CD14-positive monocyte (primary cell): Measurements from ENCODE around the gene OR7A5. TPM values are rescaled to one million over a fixed set of nuclear protein-coding genes. Genes with fewer than 3 reads are reported as not detected.
"Not testable (repeated sequence)": the region's sequence is repeated elsewhere in the genome, so short reads cannot be mapped to it uniquely, and the experiment has no call there.

Source experiments
- DNase-seq, 3 donors: peaks; one replicate each; pipeline ENCODE4 v3.0.0-alpha.2; 2011 to 2022
- H2AFZ ChIP-seq: 2 replicates; pipeline ENCODE4 v1.6.0; 2012; ENCODE audit warnings: mild to moderate bottlenecking, low read depth, low read length, inconsistent platforms; ENCODE audit not compliant: insufficient read depth, poor library complexity, severe bottlenecking
- H3K27ac ChIP-seq, 2 donors: 1 replicate in 1 of 2; 2 replicates in 1 of 2; pipeline ENCODE4 v1.5.1; 2012 to 2013; ENCODE audit warnings: low read length in 2 of 2, control low read depth in 1 of 2, inconsistent platforms in 1 of 2, low read depth in 1 of 2, mild to moderate bottlenecking in 1 of 2
- H3K27me3 ChIP-seq, 2 donors: one replicate each; pipeline versions ENCODE4 v1.6.0 to v1.6.1; 2011 to 2013; ENCODE audit warnings: low read length in 2 of 2; ENCODE audit not compliant: control insufficient read depth in 2 of 2, insufficient read depth in 2 of 2
- H3K36me3 ChIP-seq, 2 donors: replicated peaks in 1 of 2; 1 replicate in 1 of 2; 2 replicates in 1 of 2; pipeline versions ENCODE4 v1.5.1 to v1.6.1; 2012 to 2013; ENCODE audit warnings: low read length in 2 of 2, control low read depth in 1 of 2, inconsistent platforms in 1 of 2, mild to moderate bottlenecking in 1 of 2; ENCODE audit not compliant: insufficient read depth in 2 of 2, control insufficient read depth in 1 of 2
- H3K4me1 ChIP-seq, 2 donors: 1 replicate in 1 of 2; 2 replicates in 1 of 2; pipeline versions ENCODE4 v1.5.1 to v1.6.1; 2012 to 2013; ENCODE audit warnings: low read length in 2 of 2, control low read depth in 1 of 2, inconsistent platforms in 1 of 2, mild to moderate bottlenecking in 1 of 2, moderate library complexity in 1 of 2; ENCODE audit not compliant: insufficient read depth in 2 of 2, control insufficient read depth in 1 of 2
- H3K4me2 ChIP-seq: replicated peaks from 2 replicates; pipeline ENCODE3; 2012; ENCODE audit warnings: low read length, moderate library complexity, mild to moderate bottlenecking; ENCODE audit not compliant: poor library complexity, severe bottlenecking; ENCODE audit errors: extremely low read depth
- H3K4me3 ChIP-seq, 3 experiments: fragments of 200-600 bp in 1 of 3; sonication (generic) in 1 of 3; replicated peaks in 1 of 3; 1 replicate in 2 of 3; 2 replicates in 1 of 3; pipeline ENCODE4 v1.5.1; 2011 to 2013; ENCODE audit warnings: low read length in 3 of 3, mild to moderate bottlenecking in 3 of 3, control low read depth in 2 of 3, low read depth in 2 of 3, inconsistent platforms in 1 of 3, moderate library complexity in 1 of 3
- H3K79me2 ChIP-seq: 2 replicates; pipeline ENCODE4 v1.6.0; 2012; ENCODE audit warnings: mild to moderate bottlenecking, control low read depth, inconsistent platforms, low read length, moderate library complexity; ENCODE audit not compliant: insufficient read depth
- H3K9ac ChIP-seq: 2 replicates; pipeline ENCODE4 v1.6.0; 2017; ENCODE audit warnings: low read length, mild to moderate bottlenecking; ENCODE audit not compliant: insufficient read depth, poor library complexity, severe bottlenecking
- H3K9me3 ChIP-seq, 2 donors: replicated peaks in 1 of 2; 1 replicate in 1 of 2; 2 replicates in 1 of 2; pipeline versions ENCODE4 v1.5.1 to v1.6.1; 2012 to 2013; ENCODE audit warnings: low read length in 2 of 2, control low read depth in 1 of 2; ENCODE audit not compliant: control insufficient read depth in 1 of 2, insufficient read depth in 1 of 2
- H4K20me1 ChIP-seq: 2 replicates; pipeline ENCODE4 v1.6.0; 2012; ENCODE audit warnings: mild to moderate bottlenecking, low read length, control low read depth, moderate library complexity; ENCODE audit not compliant: insufficient read depth
- H3K27ac Mint-ChIP-seq, 7 donors: one replicate each; pipeline ENCODE4 v1.8.0; 2020; ENCODE audit warnings: mild to moderate bottlenecking in 7 of 7, mixed read lengths in 7 of 7, moderate library complexity in 6 of 7, inconsistent platforms in 2 of 7
- H3K27me3 Mint-ChIP-seq, 3 donors: one replicate each; pipeline ENCODE4 v1.8.0; 2021 to 2022; ENCODE audit warnings: low read depth in 3 of 3, mild to moderate bottlenecking in 3 of 3, mixed read lengths in 3 of 3, moderate library complexity in 3 of 3, inconsistent platforms in 1 of 3
- H3K36me3 Mint-ChIP-seq, 2 donors: one replicate each; pipeline ENCODE4 v1.8.0; 2020; ENCODE audit warnings: mixed read lengths in 2 of 2, inconsistent platforms in 1 of 2, mild to moderate bottlenecking in 1 of 2
- H3K4me1 Mint-ChIP-seq: one replicate; pipeline ENCODE4 v1.8.0; 2020; ENCODE audit warnings: mild to moderate bottlenecking, mixed read lengths
- H3K4me3 Mint-ChIP-seq, 2 donors: one replicate each; pipeline ENCODE4 v1.8.0; 2020; ENCODE audit warnings: mild to moderate bottlenecking in 2 of 2, mixed read lengths in 2 of 2, moderate library complexity in 1 of 2
- H3K9me3 Mint-ChIP-seq, 7 donors: one replicate each; pipeline ENCODE4 v1.8.0; 2020 to 2022; ENCODE audit warnings: mixed read lengths in 7 of 7, mild to moderate bottlenecking in 6 of 7, moderate library complexity in 6 of 7, inconsistent platforms in 2 of 7
- CTCF ChIP-seq: fragments of 200-600 bp; IDR thresholded peaks from one replicate; pipeline ENCODE4 v1.8.0; 2022; ENCODE audit warnings: antibody characterized with exemption, mild to moderate bottlenecking
- WGBS: methylation state at CpG from one replicate; pipeline ENCODE4 v1.1.5; 2013; ENCODE audit warnings: missing lambda C conversion rate; ENCODE audit not compliant: insufficient coverage; 5-methylcytosine and 5-hydroxymethylcytosine counted together
- intact Hi-C, 2 donors: fragments of 100-400 bp; cut with micrococcal nuclease; formaldehyde crosslinking; loops; one replicate each; pipeline versions ENCODE4 v1.15.0 to v1.15.1; 2023
- polyA plus RNA-seq, 3 donors: library from polyadenylated mRNA; depleted of rRNA in 1 of 3; unstranded in 2 of 3; stranded (reverse) in 1 of 3; fragments of 300-500 nt in 2 of 3; fragments of >200 nt in 1 of 3; fragmentation: Illumina TruSeq in 2 of 3; gene quantifications; 1 replicate in 2 of 3; 2 replicates in 1 of 3; pipeline ENCODE4 v1.2.3, GENCODE V29; 2012 to 2021

Gene OR7A5
- polyA plus RNA-seq, 3 donors: not detected

- Mint-ChIP-seq H3K27ac (peak overlapping the region in 3 of 7 donors; percentile 32 to 70 (median 59)), H3K27me3 (peaks cover 0 to 7% (median 4%) of the 10 kb centered on the region in 3 donors), H3K9me3 (peaks cover 0 to 6% (median 0%) of the 10 kb centered on the region in 7 donors), H3K36me3 (no peaks in the 10 kb centered on the region), H3K4me1 (peaks cover 23% of the 10 kb centered on the region), H3K4me3 (peak overlapping the region in 1 of 2 donors; percentile 51)
- TF ChIP-seq CTCF: no peak
- WGBS: 71% methylated on average over 1 of the region's 5 CpGs
- no peak overlapping the region for H2AFZ ChIP-seq
- peaks cover 15 to 16% of the 10 kb centered on the region in 2 donors for H3K4me1 ChIP-seq
- no peak overlapping the region for H3K9ac ChIP-seq
- DNase-seq: peak; percentile 38 to 75 (median 64)
- H3K4me3 ChIP-seq: peak overlapping the region in 1 of 3 experiments; percentile 16
- H3K27me3 ChIP-seq: no peaks in the 10 kb centered on the region
- intact Hi-C loops: no loop called here
- H3K36me3 ChIP-seq: no peaks in the 10 kb centered on the region
- H3K79me2 ChIP-seq: no peaks in the 10 kb centered on the region
- no peak overlapping the region for H3K27ac ChIP-seq
- H4K20me1 ChIP-seq: no peaks in the 10 kb centered on the region
- H3K4me2 ChIP-seq: peak overlapping the region; percentile 30
- no peaks in the 10 kb centered on the region for H3K9me3 ChIP-seq
Measured at GRCh38 chr19:14795078-14795721, 39.8 kb downstream of the OR7A5 start.

DNA sequence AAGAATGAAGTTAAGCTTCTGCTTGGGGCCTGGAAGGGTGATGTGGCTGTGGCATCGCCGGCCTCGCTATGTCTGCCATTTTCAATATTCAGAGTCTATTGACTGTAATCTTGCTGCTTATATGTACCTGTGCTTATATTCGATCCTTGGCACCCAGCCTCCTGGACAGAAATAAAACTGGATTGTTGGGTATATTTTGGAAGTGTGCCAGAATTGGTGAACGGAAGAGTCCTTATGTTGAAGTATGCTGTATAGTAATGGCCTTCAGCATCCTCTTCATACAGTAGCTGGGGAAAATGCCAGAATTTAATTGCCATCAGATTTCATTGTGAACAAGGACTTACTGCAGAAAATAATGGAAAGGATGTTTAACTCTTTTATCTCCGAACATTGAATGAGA is 42.7 kb downstream of the OR7A5 start:
- H3K4me3 ChIP-seq, H3K9me3 ChIP-seq, H2AFZ ChIP-seq, H3K27me3 Mint-ChIP-seq, H3K4me2 ChIP-seq, H3K4me3 Mint-ChIP-seq, DNase-seq, H3K36me3 ChIP-seq, H3K79me2 ChIP-seq, H3K27me3 ChIP-seq, H3K36me3 Mint-ChIP-seq, intact Hi-C loops, H3K27ac Mint-ChIP-seq, H3K9me3 Mint-ChIP-seq, H4K20me1 ChIP-seq, H3K9ac ChIP-seq, H3K27ac ChIP-seq: not testable (repeated sequence)
- H3K4me1 Mint-ChIP-seq: peaks cover 32% of the 10 kb centered on the region
- WGBS: 100% methylated on average over 3 of the region's 6 CpGs
- peaks cover 23 to 25% of the 10 kb centered on the region in 2 donors for H3K4me1 ChIP-seq
